ENCODE data around the gene BLTP3A.
A peak's percentile ranks its signal among the peaks of the same experiment; 100 is the strongest.
"Not testable (repeated sequence)": the region's sequence is repeated elsewhere in the genome, so short reads cannot be mapped to it uniquely, and the experiment has no call there.

The BLTP3A gene, protein sequence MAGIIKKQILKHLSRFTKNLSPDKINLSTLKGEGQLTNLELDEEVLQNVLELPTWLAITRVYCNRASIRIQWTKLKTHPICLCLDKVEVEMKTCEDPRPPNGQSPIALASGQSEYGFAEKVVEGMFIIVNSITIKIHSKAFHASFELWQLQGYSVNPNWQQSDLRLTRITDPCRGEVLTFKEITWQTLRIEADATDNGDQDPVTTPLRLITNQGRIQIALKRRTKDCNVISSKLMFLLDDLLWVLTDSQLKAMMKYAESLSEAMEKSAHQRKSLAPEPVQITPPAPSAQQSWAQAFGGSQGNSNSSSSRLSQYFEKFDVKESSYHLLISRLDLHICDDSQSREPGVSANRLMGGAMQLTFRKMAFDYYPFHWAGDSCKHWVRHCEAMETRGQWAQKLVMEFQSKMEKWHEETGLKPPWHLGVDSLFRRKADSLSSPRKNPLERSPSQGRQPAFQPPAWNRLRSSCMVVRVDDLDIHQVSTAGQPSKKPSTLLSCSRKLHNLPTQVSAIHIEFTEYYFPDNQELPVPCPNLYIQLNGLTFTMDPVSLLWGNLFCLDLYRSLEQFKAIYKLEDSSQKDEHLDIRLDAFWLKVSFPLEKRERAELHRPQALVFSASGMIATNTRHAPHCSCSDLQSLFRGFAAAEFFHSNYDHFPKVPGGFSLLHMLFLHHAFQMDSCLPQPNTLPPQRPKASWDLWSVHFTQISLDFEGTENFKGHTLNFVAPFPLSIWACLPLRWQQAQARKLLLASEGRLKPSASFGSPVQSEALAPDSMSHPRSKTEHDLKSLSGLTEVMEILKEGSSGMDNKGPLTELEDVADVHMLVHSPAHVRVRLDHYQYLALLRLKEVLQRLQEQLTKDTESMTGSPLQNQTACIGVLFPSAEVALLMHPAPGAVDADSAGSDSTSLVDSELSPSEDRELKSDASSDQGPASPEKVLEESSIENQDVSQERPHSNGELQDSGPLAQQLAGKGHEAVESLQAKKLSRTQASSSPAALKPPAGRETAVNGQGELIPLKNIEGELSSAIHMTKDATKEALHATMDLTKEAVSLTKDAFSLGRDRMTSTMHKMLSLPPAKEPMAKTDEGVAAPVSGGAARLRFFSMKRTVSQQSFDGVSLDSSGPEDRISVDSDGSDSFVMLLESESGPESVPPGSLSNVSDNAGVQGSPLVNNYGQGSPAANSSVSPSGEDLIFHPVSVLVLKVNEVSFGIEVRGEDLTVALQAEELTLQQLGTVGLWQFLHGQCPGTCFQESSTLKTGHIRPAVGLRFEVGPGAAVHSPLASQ (N-terminal part only)

DNA sequence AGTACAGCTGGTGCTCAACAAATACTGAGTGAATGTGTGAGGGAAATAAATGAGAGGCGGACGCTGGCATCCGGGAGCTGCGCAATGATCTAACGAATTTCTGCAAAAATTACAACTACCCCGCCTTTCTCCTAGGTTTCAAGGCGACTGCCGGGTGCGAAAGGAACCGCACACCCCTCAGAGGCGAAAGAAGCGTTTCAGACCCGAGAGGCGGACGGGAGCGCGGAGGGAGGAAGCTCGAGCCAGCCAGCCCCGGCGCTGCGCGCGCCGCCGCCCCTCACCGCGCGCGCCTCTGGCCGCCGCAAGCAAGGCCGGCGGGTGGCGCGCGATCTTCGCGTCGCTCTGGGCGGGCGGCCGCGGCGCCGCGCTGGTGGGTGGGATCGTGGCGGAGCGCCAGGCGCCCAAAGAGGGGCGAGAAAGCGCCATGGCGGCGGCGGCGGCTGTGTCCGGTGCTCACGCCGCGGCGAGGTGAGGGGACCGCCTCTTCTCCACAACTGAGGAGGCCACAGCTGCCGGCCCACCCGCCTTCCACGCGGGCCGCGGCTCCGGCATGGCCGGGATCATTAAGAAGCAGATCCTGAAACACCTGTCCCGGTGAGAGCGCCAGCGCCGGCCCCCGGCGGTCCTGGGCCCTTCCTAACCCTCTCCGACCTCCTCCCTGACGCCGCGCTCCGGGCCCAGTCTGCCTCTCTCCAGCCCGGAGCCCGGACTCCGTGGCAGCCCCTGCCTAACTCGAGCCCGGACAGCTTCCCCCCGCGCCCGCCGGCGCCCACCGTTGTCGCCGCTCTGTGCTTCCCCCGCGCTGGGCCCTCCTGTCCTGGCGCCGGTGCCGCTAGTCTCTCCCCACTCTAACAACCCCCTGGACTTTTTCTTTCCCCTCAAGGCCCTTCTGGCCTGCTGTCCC, at the start of gene BLTP3A:
BLTP3A (plus strand) TSS at position 383 of the 904 bp plus-strand sequence; CDS start at position 551, 168 bp downstream.
- DNase-seq = peak; percentile 67

DNA sequence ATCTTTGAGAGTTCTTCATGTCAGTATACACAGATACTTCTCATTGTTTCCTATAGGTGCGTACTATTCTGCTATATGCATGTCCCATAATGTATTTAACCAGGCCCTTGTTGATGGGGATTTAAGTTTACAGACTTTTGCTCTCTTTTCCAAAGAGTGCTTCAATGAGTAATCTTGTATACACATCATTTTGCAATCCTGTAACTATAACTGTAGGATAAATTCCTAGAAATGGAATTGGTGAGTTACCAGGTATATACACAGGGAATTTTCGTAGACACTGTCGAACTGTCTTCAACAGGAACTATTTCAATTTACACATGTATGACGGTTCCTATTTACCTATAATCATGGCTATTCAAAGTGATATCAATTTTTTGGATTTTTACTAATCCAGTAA, 49.8 kb upstream of the BLTP3A start:
- no peak for DNase-seq

- no peak for DNase-seq
Measured at GRCh38 chr6:34743625-34744293, 48.1 kb upstream of the BLTP3A start.

- not testable (repeated sequence) for DNase-seq
Measured at GRCh38 chr6:34744294-34744647, 47.6 kb upstream of the BLTP3A start.

DNA sequence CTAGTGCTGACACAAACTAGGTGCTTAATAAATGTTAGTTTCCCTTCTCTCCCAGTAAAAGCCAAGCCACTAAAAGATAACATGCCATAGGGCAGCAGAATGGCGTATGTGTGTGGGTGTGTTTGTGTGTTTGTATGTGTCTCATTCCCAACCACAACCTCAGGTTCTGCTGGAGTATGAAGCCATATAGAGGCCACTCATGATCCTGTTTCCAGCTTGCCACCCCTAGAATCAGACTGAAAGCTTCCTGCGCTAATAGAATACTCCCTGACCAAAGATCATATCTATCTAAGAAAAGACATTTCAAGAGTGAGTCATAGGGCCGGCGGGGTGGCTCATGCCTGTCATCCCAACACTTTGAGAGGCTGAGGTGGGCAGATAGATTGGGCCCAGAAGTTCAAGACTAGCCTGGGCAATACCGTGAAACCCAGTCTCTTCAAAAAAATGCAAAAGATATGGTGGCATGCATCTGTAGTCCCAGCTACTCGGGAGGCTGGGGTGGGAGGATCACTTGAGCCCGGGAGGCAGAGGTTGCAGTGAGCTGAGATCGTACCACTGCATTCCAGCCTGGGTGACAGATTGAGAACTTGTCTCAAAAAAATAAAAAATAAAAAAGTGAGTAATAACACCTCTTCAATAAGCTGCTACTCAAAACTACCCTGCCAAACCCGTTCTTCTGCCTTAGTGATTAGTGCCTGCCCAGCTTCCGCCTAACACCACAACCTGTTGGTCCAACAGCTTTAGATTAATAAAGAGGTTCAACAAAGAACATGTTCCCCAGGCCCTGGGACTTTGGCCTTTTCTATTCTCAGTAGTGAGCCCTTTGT, 46.4 kb upstream of the BLTP3A start:
- no peak for DNase-seq

DNA sequence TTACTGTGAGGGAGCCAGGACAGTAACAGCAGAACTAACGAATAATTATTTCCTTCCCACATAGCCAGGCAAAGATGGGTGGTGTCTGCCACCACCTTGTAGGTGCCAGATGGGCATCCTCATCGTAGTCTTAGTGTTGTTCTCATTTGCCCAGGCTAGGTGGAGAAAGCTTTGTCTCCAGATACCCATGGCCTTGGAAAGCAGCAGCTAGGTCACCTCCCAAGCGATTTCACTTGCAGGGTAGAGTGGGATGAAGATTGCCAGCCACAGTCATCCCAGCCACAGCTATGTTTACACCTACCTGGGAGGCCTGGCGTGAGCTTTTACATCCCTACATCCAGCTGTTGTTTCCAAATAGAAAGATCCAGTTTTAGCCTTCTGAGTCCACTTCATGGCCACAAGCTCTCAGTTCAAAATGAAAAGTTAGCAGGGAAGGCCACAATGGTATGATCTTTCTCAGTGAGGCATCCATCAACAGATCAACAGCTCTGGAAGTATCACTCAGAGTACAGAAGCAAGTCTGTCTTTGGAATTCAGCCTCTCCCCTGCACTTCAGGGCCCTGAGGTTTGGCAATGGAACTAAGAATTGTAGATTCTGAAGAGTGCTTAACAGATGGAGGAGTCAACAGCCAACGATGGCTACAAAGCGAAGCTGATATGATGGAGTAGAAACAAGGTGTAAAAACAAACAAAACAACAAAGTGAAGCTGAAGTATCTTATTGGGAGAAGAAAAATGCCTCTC, 45.6 kb upstream of the BLTP3A start:
- DNase-seq = no peak

GRCh38 chr6:34748757-34749156, 43.1 kb upstream of the BLTP3A start:
- DNase-seq = no peak

DNA sequence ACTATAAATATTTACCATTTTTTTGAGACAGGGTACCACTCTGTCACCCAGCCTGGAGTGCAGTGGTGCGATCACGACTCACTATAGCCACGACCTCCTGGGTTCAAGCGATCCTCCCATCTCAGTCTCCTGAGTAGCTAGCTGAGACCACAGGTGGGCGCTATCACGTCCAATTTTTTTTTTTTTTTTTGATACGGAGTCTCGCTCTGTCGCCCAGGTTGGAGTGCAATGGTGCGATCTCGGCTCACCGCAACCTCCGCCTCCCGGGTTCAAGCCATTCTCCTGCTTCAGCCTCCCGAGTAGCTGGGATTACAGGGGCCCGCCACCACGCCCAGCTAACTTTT, 35.4 kb upstream of the BLTP3A start:
- DNase-seq = peak; percentile 11

DNA sequence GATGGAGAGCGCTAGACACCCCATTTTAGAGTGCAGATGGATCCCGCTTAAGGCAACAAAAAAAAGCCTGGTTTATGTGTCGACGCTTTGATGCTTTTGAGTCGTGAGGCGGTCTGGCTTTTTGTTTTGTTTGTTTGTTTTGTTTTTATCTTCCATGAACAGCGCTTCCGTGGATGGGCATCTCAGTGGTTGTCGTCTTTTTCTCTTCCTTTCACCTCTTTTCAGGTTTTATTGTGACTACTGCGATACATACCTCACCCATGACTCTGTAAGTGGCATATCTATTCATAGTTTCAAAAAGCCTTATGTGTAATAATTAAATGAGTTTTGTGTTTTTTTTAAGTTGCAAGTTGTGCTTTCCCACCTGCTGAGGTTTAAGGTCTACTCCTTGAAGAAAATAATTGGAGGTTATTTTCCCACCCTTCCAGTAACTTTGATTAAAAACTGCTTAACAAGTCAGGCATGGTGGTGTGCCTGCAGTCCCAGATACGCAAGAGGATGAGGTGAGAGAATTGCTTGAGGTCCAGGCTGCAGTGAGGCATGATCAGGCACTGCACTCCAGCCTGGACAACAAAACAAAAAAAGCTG, 34.1 kb upstream of the BLTP3A start:
- no peak for DNase-seq

GRCh38 chr6:34760108-34760507, 31.8 kb upstream of the BLTP3A start:
- no peak for DNase-seq

- not testable (repeated sequence) for DNase-seq
Measured at GRCh38 chr6:34761681-34762080, 30.2 kb upstream of the BLTP3A start.

- DNase-seq = no peak
Measured at GRCh38 chr6:34768148-34768547, 23.7 kb upstream of the BLTP3A start.

DNA sequence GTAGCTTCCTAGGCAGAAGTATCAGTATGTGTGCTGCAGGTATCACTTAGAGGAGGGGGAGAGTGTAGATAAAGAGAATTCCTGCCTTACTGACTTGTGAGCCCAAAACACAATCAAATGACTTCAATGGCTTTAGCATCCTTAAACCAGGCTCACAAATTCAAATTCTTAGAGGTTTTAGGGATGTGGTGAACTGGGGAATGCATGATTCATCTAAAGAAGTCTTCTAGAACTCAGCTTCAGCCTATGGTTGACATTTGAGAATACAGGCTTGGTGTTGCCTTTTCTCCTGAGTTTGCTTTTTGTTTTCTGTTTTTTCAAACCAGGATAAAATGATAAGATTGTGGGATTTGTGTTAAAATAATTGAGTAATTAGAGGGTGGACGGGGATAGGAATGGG, 20.2 kb upstream of the BLTP3A start:
- DNase-seq = no peak

- DNase-seq = no peak
Measured at GRCh38 chr6:34772940-34773339, 18.9 kb upstream of the BLTP3A start.

- DNase-seq = no peak
Measured at GRCh38 chr6:34773916-34774315, 18.0 kb upstream of the BLTP3A start.

DNA sequence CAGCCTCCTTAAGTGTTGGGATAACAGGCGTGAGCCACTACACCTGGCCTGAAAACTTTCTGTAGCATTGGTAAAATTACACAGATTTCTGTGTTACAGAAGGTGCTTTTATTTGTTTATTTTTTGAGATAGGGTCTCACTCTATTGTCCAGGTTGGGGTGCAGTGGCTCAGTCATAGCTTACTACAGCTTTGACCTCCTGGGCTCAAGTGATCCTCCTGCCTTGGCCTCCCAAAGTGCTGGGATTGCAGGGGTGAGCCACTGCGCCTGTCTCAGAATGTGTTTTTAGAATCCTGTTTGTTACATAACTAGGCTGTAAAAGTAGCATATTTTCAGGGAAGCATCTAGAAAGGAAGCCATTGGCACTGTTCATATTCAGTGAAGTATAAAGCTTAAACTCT, 16.9 kb upstream of the BLTP3A start:
- DNase-seq = no peak

DNA sequence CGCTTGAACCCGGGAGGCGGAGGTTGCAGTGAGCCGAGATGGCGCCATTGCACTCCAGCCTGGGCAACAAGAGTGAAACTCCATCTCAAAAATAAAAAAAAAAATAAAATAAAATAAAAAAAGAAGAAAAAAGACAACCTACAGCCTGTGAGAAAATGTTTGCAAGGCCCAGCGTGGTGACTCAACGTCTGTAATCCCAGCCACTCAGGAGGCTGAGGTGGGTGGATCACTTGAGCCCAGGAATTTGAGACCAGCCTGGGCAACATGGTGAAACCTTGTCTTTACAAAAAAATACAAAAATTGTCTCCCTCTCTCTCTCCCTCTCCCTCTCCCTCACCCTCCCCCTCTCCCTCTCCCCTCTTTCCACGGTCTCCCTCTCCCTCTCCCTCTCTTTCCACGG, 6.5 kb upstream of the BLTP3A start:
- DNase-seq = not testable (repeated sequence)

DNA sequence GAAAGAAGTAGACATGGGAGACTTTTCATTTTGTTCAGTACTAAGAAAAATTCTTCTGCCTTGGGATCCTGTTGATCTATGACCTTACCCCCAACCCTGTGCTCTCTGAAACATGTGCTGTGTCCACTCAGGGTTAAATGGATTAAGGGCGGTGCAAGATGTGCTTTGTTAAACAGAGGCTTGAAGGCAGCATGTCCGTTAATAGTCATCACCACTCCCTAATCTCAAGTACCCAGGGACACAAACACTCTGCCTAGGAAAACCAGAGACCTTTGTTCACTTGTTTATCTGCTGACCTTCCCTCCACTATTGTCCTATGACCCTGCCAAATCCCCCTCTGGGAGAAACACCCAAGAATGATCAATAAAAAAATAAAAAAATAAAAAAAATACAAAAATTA, 4.7 kb upstream of the BLTP3A start:
- DNase-seq = not testable (repeated sequence)

DNA sequence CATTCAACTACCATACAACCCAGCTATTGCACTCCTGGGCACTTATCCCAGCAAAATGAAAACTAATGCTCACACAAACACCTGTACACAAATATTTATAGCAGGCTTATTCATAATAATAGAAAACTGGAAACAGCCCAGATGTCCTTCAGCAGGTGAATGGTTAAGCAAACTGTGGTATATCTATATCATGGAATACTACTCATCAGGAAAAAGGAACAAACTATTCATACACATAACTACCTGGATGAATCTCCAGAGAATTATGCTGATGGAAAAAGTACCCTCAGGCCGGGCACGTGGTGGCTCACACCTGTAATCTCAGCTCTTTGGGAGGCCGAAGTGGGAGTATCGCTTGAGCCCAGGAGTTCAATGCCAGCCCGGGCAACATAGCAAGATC, 3.8 kb upstream of the BLTP3A start:
- DNase-seq = no peak

Data from activated gamma-delta T cell treated with Interleukin-2 at 50 U/mL for 16 hours (primary cell).